SK-N-SH (cell line): ENCODE results near the gene AGAP1. TPM values are rescaled to one million over a fixed set of nuclear protein-coding genes. Genes with fewer than 3 reads are reported as not detected.

Source experiments
- CTCF ChIA-PET: fragments of 300-600, 350-600 bp; formaldehyde crosslinking; extraction: SDS; loops from one replicate; lab custom pipeline; 2021; lab: Yijun Ruan, JAX
- POLR2A ChIA-PET: fragments of 350-600 bp; sonication (Branson Sonifier 250); formaldehyde crosslinking; extraction: SDS; loops from one replicate; lab custom pipeline; 2020; ENCODE audit warnings: antibody characterized with exemption, inconsistent platforms; lab: Yijun Ruan, JAX
- DNase-seq: peaks from one replicate; pipeline ENCODE4 v3.0.0; 2012
- H2AFZ ChIP-seq: fragments of 200-600 bp; sonication (generic); 2 replicates; pipeline ENCODE4 v1.8.1; 2016; ENCODE audit warnings: antibody characterized with exemption, mild to moderate bottlenecking, low read depth
- H3F3A ChIP-seq: fragments of 200-600 bp; sonication (generic); replicated peaks from 2 replicates; pipeline ENCODE3; 2016; ENCODE audit warnings: antibody characterized with exemption, mild to moderate bottlenecking; ENCODE audit not compliant: insufficient read depth
- H3K27ac ChIP-seq, 2 experiments: fragments of 200-500 bp in 1 of 2; fragments of 200-600 bp in 1 of 2; sonication (Bioruptor generic) in 1 of 2; sonication (generic), shearing (Covaris generic) in 1 of 2; 2 replicates each; pipeline versions ENCODE4 v1.5.1 to v1.6.1; 2014 to 2016; ENCODE audit warnings: low read depth in 2 of 2, inconsistent platforms in 1 of 2, low read length in 1 of 2, mild to moderate bottlenecking in 1 of 2, mixed read lengths in 1 of 2
- H3K27me3 ChIP-seq: fragments of 200-600 bp; sonication (generic), shearing (Covaris generic); 2 replicates; pipeline ENCODE4 v1.6.1; 2016; ENCODE audit warnings: mixed run types; ENCODE audit not compliant: insufficient read depth
- H3K36me3 ChIP-seq, 2 experiments: fragments of 200-500 bp in 1 of 2; fragments of 200-600 bp in 1 of 2; sonication (Bioruptor generic) in 1 of 2; sonication (generic) in 1 of 2; replicated peaks in 1 of 2; 2 replicates each; pipeline versions ENCODE3 to v1.5.1; 2014 to 2016; ENCODE audit warnings: low read length in 1 of 2, mild to moderate bottlenecking in 1 of 2; ENCODE audit not compliant: insufficient read depth in 2 of 2, control insufficient read depth in 1 of 2
- H3K4me1 ChIP-seq, 2 experiments: fragments of 200-500 bp in 1 of 2; fragments of 200-600 bp in 1 of 2; sonication (Bioruptor generic) in 1 of 2; sonication (generic), shearing (Covaris generic) in 1 of 2; 2 replicates each; pipeline versions ENCODE4 v1.5.1 to v1.6.1; 2014 to 2016; ENCODE audit warnings: low read depth in 1 of 2, low read length in 1 of 2, mixed run types in 1 of 2; ENCODE audit not compliant: insufficient read depth in 2 of 2, control insufficient read depth in 1 of 2
- H3K4me2 ChIP-seq: fragments of 200-600 bp; sonication (generic), shearing (Covaris generic); 2 replicates; pipeline ENCODE4 v1.6.1; 2017; ENCODE audit warnings: mixed run types
- H3K4me3 ChIP-seq, 2 experiments: fragments of 200-500 bp in 1 of 2; fragments of 200-600 bp in 1 of 2; sonication (Bioruptor generic) in 1 of 2; sonication (generic), shearing (Covaris generic) in 1 of 2; 2 replicates each; pipeline versions ENCODE4 v1.5.1 to v1.8.1; 2014 to 2016; ENCODE audit warnings: low read depth in 2 of 2, inconsistent platforms in 1 of 2, low read length in 1 of 2, mild to moderate bottlenecking in 1 of 2, mixed read lengths in 1 of 2, moderate library complexity in 1 of 2
- H3K79me2 ChIP-seq: fragments of 200-600 bp; sonication (generic); 2 replicates; pipeline ENCODE4 v1.8.1; 2017; ENCODE audit warnings: mild to moderate bottlenecking; ENCODE audit not compliant: insufficient read depth
- H3K9ac ChIP-seq: fragments of 200-600 bp; sonication (generic); 2 replicates; pipeline ENCODE4 v1.6.1; 2017; ENCODE audit warnings: mixed run types
- H3K9me2 ChIP-seq: fragments of 200-600 bp; sonication (generic); 2 replicates; pipeline ENCODE4 v1.6.1; 2017; ENCODE audit warnings: mixed run types
- H3K9me3 ChIP-seq: fragments of 200-600 bp; sonication (generic); 2 replicates; pipeline ENCODE4 v1.6.1; 2017; ENCODE audit warnings: mixed run types, mild to moderate bottlenecking, moderate library complexity
- H4K20me1 ChIP-seq: fragments of 200-600 bp; sonication (generic); 2 replicates; pipeline ENCODE4 v1.6.1; 2017; ENCODE audit warnings: mild to moderate bottlenecking, mixed run types; ENCODE audit not compliant: insufficient read depth
- EP300 ChIP-seq, 2 experiments: IDR thresholded peaks; 2 replicates each; pipeline versions ENCODE4 v1.4.0 to v1.6.1; 2012; ENCODE audit warnings: borderline replicate concordance in 1 of 2, low read depth in 1 of 2, low read length in 1 of 2
- FOSL2 ChIP-seq: IDR thresholded peaks from 2 replicates; pipeline ENCODE4 v1.4.0; 2012; ENCODE audit warnings: low read depth, mild to moderate bottlenecking, moderate library complexity, borderline replicate concordance
- FOXJ3 ChIP-seq: sonication (generic); formaldehyde crosslinking; IDR thresholded peaks from 2 replicates; pipeline ENCODE4 v1.5.1; 2020; ENCODE audit warnings: mild to moderate bottlenecking, missing genetic modification reagents
- FOXM1 ChIP-seq: IDR thresholded peaks from 2 replicates; pipeline ENCODE4 v1.4.0; 2012; ENCODE audit warnings: low read depth, mild to moderate bottlenecking
- GABPA ChIP-seq: IDR thresholded peaks from 2 replicates; pipeline ENCODE4 v1.4.0; 2012; ENCODE audit warnings: low read depth, mild to moderate bottlenecking
- GATA2 ChIP-seq: sonication (generic); formaldehyde crosslinking; IDR thresholded peaks from 2 replicates; pipeline ENCODE4 v1.5.0; 2020; ENCODE audit warnings: mild to moderate bottlenecking, missing genetic modification reagents
- JUND ChIP-seq: IDR thresholded peaks from 2 replicates; pipeline ENCODE4 v1.4.0; 2012
- NFIC ChIP-seq: IDR thresholded peaks from 2 replicates; pipeline ENCODE4 v1.4.0; 2012; ENCODE audit warnings: borderline replicate concordance
- NRF1 ChIP-seq: IDR thresholded peaks from 2 replicates; pipeline ENCODE4 v1.6.1; 2012; ENCODE audit warnings: low read depth, mild to moderate bottlenecking, low read length
- PBX3 ChIP-seq: IDR thresholded peaks from 2 replicates; pipeline ENCODE4; 2012
- POLR2AphosphoS5 ChIP-seq: IDR thresholded peaks from 2 replicates; pipeline ENCODE4 v1.6.1; 2012; ENCODE audit warnings: low read depth, low read length
- RCOR1 ChIP-seq: fragments of 150-350 bp; IDR thresholded peaks from 2 replicates; pipeline ENCODE4 v1.6.1; 2017; ENCODE audit warnings: antibody characterized with exemption, low read length
- SIN3A ChIP-seq: IDR thresholded peaks from 2 replicates; pipeline ENCODE4 v1.6.1; 2012; ENCODE audit warnings: low read depth, mild to moderate bottlenecking, low read length, moderate library complexity, borderline replicate concordance
- SMC3 ChIP-seq: IDR thresholded peaks from 2 replicates; pipeline ENCODE4 v1.6.1; 2012; ENCODE audit warnings: low read depth, low read length, improper control_type of control experiment
- TAF1 ChIP-seq: IDR thresholded peaks from 2 replicates; pipeline ENCODE4 v1.6.1; 2012; ENCODE audit warnings: low read depth, mild to moderate bottlenecking, low read length, moderate library complexity, borderline replicate concordance
- TCF12 ChIP-seq: IDR thresholded peaks from 2 replicates; pipeline ENCODE4 v1.4.0; 2012
- WGBS: methylation state at CpG from one replicate; pipeline ENCODE4 v1.1.6; 2017; ENCODE audit warnings: low lambda C conversion rate; 5-methylcytosine and 5-hydroxymethylcytosine counted together
- polyA plus RNA-seq, 3 experiments: library from polyadenylated mRNA; depleted of rRNA; stranded (reverse); fragments of >200 nt; gene quantifications; 2 replicates each; pipeline ENCODE4 v1.2.3, GENCODE V29; 2012
- TF ChIP-seq, protein P1 (sequence below): fragments of 150-350 bp; IDR thresholded peaks from 2 replicates; pipeline ENCODE4 v1.6.1; 2016; ENCODE audit warnings: mild to moderate bottlenecking, low read depth, low read length
- TF ChIP-seq, protein P2 (sequence below): IDR thresholded peaks from 2 replicates; pipeline ENCODE4 v1.4.0; 2012; ENCODE audit warnings: low read depth, borderline replicate concordance

The AGAP1 gene
- polyA plus RNA-seq, 1 of the 3 experiments (the other 2 are of a cell fraction) = 8.8 TPM

- WGBS = 97% methylated on average over 12 of the region's 13 CpGs
- Histone ChIP-seq H3K27me3 (no peaks in the 10 kb centered on the region), H3K36me3 (no peaks in the 10 kb centered on the region), H4K20me1 (peaks cover 76% of the 10 kb centered on the region), H3K79me2 (peaks cover 91% of the 10 kb centered on the region), H3K9ac (no peak overlapping the region), H3K4me2 (no peak overlapping the region), H2AFZ (no peak overlapping the region), H3F3A (peaks cover 3% of the 10 kb centered on the region), H3K9me3 (no peaks in the 10 kb centered on the region), H3K27ac (no peak overlapping the region), H3K4me3 (no peak overlapping the region), H3K4me1 (peaks cover 37 to 50% of the 10 kb centered on the region in 2 experiments), H3K9me2 (no peaks in the 10 kb centered on the region)
- no peak for DNase-seq
- ChIA-PET POLR2A (no interaction called here), CTCF (interaction anchor here (0.6 to 4.4 kb wide), 5 partner anchors 52 to 365 kb away, joined by 3 to 21 read pairs (median 4); no protein-coding TSS in a partner anchor)
- TF ChIP-seq SIN3A = no peak
- TF ChIP-seq, protein P1, sequence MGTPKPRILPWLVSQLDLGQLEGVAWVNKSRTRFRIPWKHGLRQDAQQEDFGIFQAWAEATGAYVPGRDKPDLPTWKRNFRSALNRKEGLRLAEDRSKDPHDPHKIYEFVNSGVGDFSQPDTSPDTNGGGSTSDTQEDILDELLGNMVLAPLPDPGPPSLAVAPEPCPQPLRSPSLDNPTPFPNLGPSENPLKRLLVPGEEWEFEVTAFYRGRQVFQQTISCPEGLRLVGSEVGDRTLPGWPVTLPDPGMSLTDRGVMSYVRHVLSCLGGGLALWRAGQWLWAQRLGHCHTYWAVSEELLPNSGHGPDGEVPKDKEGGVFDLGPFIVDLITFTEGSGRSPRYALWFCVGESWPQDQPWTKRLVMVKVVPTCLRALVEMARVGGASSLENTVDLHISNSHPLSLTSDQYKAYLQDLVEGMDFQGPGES = no peak
- no peak for TF ChIP-seq FOSL2
- TF ChIP-seq, protein P2, sequence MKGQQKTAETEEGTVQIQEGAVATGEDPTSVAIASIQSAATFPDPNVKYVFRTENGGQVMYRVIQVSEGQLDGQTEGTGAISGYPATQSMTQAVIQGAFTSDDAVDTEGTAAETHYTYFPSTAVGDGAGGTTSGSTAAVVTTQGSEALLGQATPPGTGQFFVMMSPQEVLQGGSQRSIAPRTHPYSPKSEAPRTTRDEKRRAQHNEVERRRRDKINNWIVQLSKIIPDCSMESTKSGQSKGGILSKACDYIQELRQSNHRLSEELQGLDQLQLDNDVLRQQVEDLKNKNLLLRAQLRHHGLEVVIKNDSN = no peak
- no peak for TF ChIP-seq TAF1
- no peak for TF ChIP-seq GATA2 (CRISPR knock-in tag)
- no peak for TF ChIP-seq GABPA
- no peak for TF ChIP-seq NRF1
- TF ChIP-seq FOXM1 = no peak
- TF ChIP-seq SMC3 = no peak
- no peak for TF ChIP-seq EP300 (IDR thresholded peaks at IDR 0.05; ENCODE audit: borderline replicate concordance in 1 of 2, low read depth in 1 of 2, low read length in 1 of 2)
- no peak for TF ChIP-seq NFIC
- no peak for TF ChIP-seq JUND
- TF ChIP-seq TCF12 = no peak
- TF ChIP-seq FOXJ3 = no peak
- TF ChIP-seq POLR2AphosphoS5 = no peak
- TF ChIP-seq RCOR1 = no peak
- no peak for TF ChIP-seq PBX3
Observed at GRCh38 chr2:235500110-235500760, 6.4 kb downstream of the AGAP1 start.
